Superior temporal gyrus (tissue), 1 donor: ENCODE data around the gene SOHLH1.
A peak's percentile ranks its signal among the peaks of the same experiment; 100 is the strongest.

Source experiments
- DNase-seq: peaks from one replicate; pipeline ENCODE4 v3.0.0-alpha.2; 2016; ENCODE audit errors: extremely low spot score

Gene SOHLH1

GRCh38 chr9:135729480-135729879 lies 30.2 kb upstream of the SOHLH1 start:
- no peak for DNase-seq

GRCh38 chr9:135728436-135729110 lies 29.3 kb upstream of the SOHLH1 start:
- no peak for DNase-seq

GRCh38 chr9:135727257-135727875 lies 28.1 kb upstream of the SOHLH1 start:
- no peak for DNase-seq

GRCh38 chr9:135726138-135726853 lies 27.0 kb upstream of the SOHLH1 start:
- DNase-seq, result no peak

GRCh38 chr9:135724186-135724787 lies 25.0 kb upstream of the SOHLH1 start:
- no peak for DNase-seq

GRCh38 chr9:135722365-135722764 lies 23.1 kb upstream of the SOHLH1 start:
- DNase-seq, result no peak

- DNase-seq, result no peak
Measured at GRCh38 chr9:135719472-135719871, 20.2 kb upstream of the SOHLH1 start.

GRCh38 chr9:135718616-135719015 lies 19.3 kb upstream of the SOHLH1 start:
- no peak for DNase-seq

GRCh38 chr9:135717410-135717809 lies 18.1 kb upstream of the SOHLH1 start:
- DNase-seq, result no peak

- DNase-seq, result no peak
Measured at GRCh38 chr9:135716045-135716444, 16.8 kb upstream of the SOHLH1 start.

GRCh38 chr9:135715056-135715595 lies 15.8 kb upstream of the SOHLH1 start:
- DNase-seq, result no peak

GRCh38 chr9:135714242-135715055 lies 15.2 kb upstream of the SOHLH1 start:
- no peak for DNase-seq

GRCh38 chr9:135712613-135713295 lies 13.5 kb upstream of the SOHLH1 start:
- DNase-seq, result no peak

GRCh38 chr9:135711881-135712280 lies 12.6 kb upstream of the SOHLH1 start:
- DNase-seq, result no peak

- DNase-seq, result no peak
Measured at GRCh38 chr9:135711391-135711790, 12.1 kb upstream of the SOHLH1 start.

GRCh38 chr9:135708164-135708563 lies 8.9 kb upstream of the SOHLH1 start:
- no peak for DNase-seq

- DNase-seq, result peak; percentile 44
Measured at GRCh38 chr9:135707252-135708138, 8.2 kb upstream of the SOHLH1 start.

GRCh38 chr9:135706288-135706687 lies 7.0 kb upstream of the SOHLH1 start:
- no peak for DNase-seq

GRCh38 chr9:135705376-135705775 lies 6.1 kb upstream of the SOHLH1 start:
- no peak for DNase-seq

- DNase-seq, result no peak
Measured at GRCh38 chr9:135704483-135704882, 5.2 kb upstream of the SOHLH1 start.
